K562 (cell line): ENCODE results near the gene PITPNC1. TPM values are rescaled to one million over a fixed set of nuclear protein-coding genes. Genes with fewer than 3 reads are reported as not detected.

Experiments used
- BACH1 ChIP-seq: fragments of 200-800 bp; sonication (Bioruptor generic); IDR thresholded peaks from 2 replicates; pipeline ENCODE4 v1.6.1; 2016; ENCODE audit warnings: missing genetic modification characterization, missing compliant biosample characterization
- BHLHE40 ChIP-seq: IDR thresholded peaks from 2 replicates; pipeline ENCODE4 v1.6.1; 2011; ENCODE audit warnings: low read length, improper control_type of control experiment
- CBX1 ChIP-seq: sonication (generic); IDR thresholded peaks from 2 replicates; pipeline ENCODE4 v1.6.1; 2016; ENCODE audit warnings: antibody characterized with exemption, low read depth, mild to moderate bottlenecking
- DACH1 ChIP-seq: fragments of 450-650 bp; IDR thresholded peaks from 2 replicates; pipeline ENCODE4 v1.6.1; 2018; ENCODE audit not compliant: partially characterized antibody
- E2F6 ChIP-seq, 2 experiments: IDR thresholded peaks; 2 replicates each; pipeline ENCODE4 v1.6.1; 2011; ENCODE audit warnings: borderline replicate concordance in 1 of 2, control low read depth in 1 of 2, low read depth in 1 of 2, low read length in 1 of 2, mild to moderate bottlenecking in 1 of 2, mixed read lengths in 1 of 2, moderate library complexity in 1 of 2; ENCODE audit not compliant: insufficient read depth in 1 of 2, insufficient read length in 1 of 2, poor library complexity in 1 of 2, severe bottlenecking in 1 of 2; ENCODE audit errors: extremely low read depth in 1 of 2
- GATAD2A ChIP-seq: fragments of 450-650 bp; IDR thresholded peaks from 2 replicates; pipeline ENCODE4 v1.6.1; 2017
- KLF16 ChIP-seq: IDR thresholded peaks from 2 replicates; pipeline ENCODE4 v1.6.1; 2016; ENCODE audit warnings: antibody characterized with exemption
- L3MBTL2 ChIP-seq: fragments of 450-650 bp; IDR thresholded peaks from 2 replicates; pipeline ENCODE4 v1.6.1; 2016; ENCODE audit warnings: mild to moderate bottlenecking, moderate library complexity
- MBD1 ChIP-seq: fragments of 250-450 bp; sonication (Bioruptor Pico); IDR thresholded peaks from 2 replicates; pipeline ENCODE4 v1.8.0; 2022; ENCODE audit warnings: inconsistent platforms
- MEF2D ChIP-seq: conservative IDR thresholded peaks from 2 replicates; pipeline ENCODE4 v1.6.1; 2016; ENCODE audit warnings: low read depth, missing genetic modification characterization, missing compliant biosample characterization
- ZNF174 ChIP-seq: fragments of 250-450 bp; sonication (Bioruptor Pico); IDR thresholded peaks from 2 replicates; pipeline ENCODE4 v1.4.0; 2020; ENCODE audit warnings: mild to moderate bottlenecking
- ZNF449 ChIP-seq: fragments of 250-450 bp; sonication (Bioruptor Pico); IDR thresholded peaks from 2 replicates; pipeline ENCODE4 v1.8.0; 2022; ENCODE audit warnings: moderate library complexity, mild to moderate bottlenecking, inconsistent platforms
- ZNF764 ChIP-seq: fragments of 250-450 bp; sonication (Bioruptor Pico); IDR thresholded peaks from 2 replicates; pipeline ENCODE4 v1.4.0; 2020; ENCODE audit warnings: low read depth, mild to moderate bottlenecking, moderate library complexity
- polyA plus RNA-seq, 8 experiments: library from polyadenylated mRNA; depleted of rRNA in 4 of 8; stranded (reverse) in 5 of 8; unstranded in 3 of 8; fragments of >200 nt; fragmentation: Nextera tagmentation in 2 of 8; fragmentation: Illumina TruSeq in 1 of 8; extraction: Ambion mirVana in 2 of 8; extraction: Trizol in 1 of 8; gene quantifications; 2 replicates each; pipeline versions ENCODE4 v1.2.1 to v1.2.3, GENCODE V29; 2011 to 2014; ENCODE audit warnings: inconsistent platforms in 1 of 8, missing spikeins in 1 of 8
- total RNA-seq, 7 experiments: library from RNA; depleted of rRNA in 6 of 7; stranded (reverse); fragments of >200 nt in 6 of 7; fragmentation: Illumina TruSeq in 2 of 7; extraction: Trizol in 2 of 7; gene quantifications; 2 replicates each; pipeline versions ENCODE4 v1.2.1 to v1.2.3, GENCODE V29; 2011 to 2021; ENCODE audit warnings: low replicate concordance in 1 of 7
- TF ChIP-seq, protein P1 (sequence below), 2 experiments: fragments of 450-650 bp; IDR thresholded peaks; 2 replicates each; pipeline ENCODE4 v1.6.1; 2016; ENCODE audit warnings: mild to moderate bottlenecking in 2 of 2, borderline replicate concordance in 1 of 2, low read depth in 1 of 2, moderate library complexity in 1 of 2

PITPNC1 gene
- total and polyA plus RNA-seq, 9 of the 15 experiments (the other 6 are each of a cell fraction or from before 2014, with no cell fraction given), result 0.11 to 1.1 (median 0.65) TPM

GRCh38 chr17:67563692-67564228 is 186.7 kb downstream of the PITPNC1 start (continued):
- TF ChIP-seq BACH1 (tag), result no peak
- no peak for TF ChIP-seq MBD1 (CRISPR knock-in tag)
- TF ChIP-seq MEF2D, result no peak
- TF ChIP-seq ZNF764 (CRISPR knock-in tag), result no peak
- no peak for TF ChIP-seq ZNF174 (CRISPR knock-in tag)
- no peak for TF ChIP-seq L3MBTL2
- TF ChIP-seq, protein P1, sequence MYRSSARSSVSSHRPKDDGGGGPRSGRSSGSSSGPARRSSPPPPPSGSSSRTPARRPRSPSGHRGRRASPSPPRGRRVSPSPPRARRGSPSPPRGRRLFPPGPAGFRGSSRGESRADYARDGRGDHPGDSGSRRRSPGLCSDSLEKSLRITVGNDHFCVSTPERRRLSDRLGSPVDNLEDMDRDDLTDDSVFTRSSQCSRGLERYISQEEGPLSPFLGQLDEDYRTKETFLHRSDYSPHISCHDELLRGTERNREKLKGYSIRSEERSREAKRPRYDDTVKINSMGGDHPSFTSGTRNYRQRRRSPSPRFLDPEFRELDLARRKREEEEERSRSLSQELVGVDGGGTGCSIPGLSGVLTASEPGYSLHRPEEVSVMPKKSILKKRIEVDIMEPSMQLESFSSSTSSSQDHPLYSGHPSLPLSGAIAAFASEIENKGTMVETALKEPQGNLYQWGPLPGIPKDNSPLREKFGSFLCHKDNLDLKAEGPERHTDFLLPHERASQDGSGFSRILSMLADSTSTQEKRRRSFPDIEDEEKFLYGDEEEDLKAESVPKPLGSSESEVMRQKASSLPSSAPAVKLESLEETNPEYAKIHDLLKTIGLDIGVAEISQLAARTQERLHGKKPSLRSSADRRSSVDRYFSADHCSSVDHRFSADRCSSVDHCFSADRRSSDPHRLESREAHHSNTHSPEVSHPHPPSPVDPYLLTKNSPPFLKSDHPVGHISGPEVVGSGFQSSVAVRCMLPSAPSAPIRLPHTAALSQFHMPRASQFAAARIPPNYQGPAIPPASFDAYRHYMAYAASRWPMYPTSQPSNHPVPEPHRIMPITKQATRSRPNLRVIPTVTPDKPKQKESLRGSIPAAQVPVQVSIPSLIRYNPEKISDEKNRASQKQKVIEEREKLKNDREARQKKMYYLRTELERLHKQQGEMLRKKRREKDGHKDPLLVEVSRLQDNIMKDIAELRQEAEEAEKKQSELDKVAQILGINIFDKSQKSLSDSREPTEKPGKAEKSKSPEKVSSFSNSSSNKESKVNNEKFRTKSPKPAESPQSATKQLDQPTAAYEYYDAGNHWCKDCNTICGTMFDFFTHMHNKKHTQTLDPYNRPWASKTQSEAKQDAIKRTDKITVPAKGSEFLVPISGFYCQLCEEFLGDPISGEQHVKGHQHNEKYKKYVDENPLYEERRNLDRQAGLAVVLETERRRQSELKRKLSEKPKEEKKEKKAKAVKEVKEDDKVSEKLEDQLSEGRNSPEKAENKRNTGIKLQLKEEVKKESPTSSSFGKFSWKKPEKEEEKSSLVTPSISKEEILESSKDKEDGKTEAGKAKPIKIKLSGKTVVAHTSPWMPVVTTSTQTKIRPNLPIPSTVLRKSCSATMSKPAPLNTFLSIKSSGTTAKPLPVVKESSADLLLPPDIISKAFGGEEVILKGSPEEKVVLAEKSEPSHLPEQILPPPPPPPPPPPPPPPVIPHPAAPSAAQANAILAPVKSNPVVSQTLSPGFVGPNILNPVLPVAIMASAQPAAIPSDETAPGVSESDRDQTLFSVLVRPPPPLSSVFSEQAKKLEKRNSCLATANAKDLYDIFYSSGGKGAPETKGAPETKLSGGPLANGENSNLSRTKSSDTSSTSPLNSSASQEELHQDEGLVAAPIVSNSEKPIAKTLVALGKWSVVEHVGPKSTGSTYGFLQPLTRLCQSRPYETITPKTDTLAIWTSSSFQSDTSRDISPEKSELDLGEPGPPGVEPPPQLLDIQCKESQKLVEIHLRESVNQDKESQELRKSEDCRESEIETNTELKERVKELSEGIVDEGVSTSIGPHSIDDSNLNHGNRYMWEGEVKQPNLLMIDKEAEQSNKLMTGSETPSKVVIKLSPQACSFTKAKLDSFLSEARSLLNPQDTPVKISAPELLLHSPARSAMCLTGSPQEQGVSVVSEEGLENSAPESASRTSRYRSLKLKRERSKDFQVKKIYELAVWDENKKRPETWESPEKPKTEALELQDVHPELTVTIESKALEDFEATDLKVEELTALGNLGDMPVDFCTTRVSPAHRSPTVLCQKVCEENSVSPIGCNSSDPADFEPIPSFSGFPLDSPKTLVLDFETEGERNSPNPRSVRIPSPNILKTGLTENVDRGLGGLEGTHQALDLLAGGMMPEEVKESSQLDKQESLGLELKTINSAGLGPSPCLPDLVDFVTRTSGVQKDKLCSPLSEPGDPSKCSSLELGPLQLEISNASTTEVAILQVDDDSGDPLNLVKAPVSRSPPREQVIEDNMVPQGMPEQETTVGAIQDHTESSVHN (IDR thresholded peaks at IDR 0.05; ENCODE audit: borderline replicate concordance in 1 of 2, low read depth in 1 of 2), result no peak
- peak; percentile 42; the same call in 1 of the 2 replicates for TF ChIP-seq GATAD2A
- peak; percentile 99 for TF ChIP-seq DACH1
- no peak for TF ChIP-seq CBX1
- no peak for TF ChIP-seq ZNF449
- TF ChIP-seq E2F6 (IDR thresholded peaks at IDR 0.05; ENCODE audit: borderline replicate concordance in 1 of 2, extremely low read depth in 1 of 2, insufficient read depth in 1 of 2, insufficient read length in 1 of 2, low read depth in 1 of 2, low read length in 1 of 2, poor library complexity in 1 of 2, severe bottlenecking in 1 of 2), result no peak
- no peak for TF ChIP-seq KLF16
- no peak for TF ChIP-seq BHLHE40
